ENCODE results near the gene POPDC3.

- TF ChIP-seq POLR2AphosphoS5 (IDR thresholded peaks at IDR 0.05; ENCODE audit: low read depth, low read length) (no peak), POLR2A (IDR thresholded peaks at IDR 0.05; ENCODE audit: low read depth, low read length) (no peak), TAF1 (IDR thresholded peaks at IDR 0.05; ENCODE audit: borderline replicate concordance, low read depth, low read length) (no peak)
Observed at GRCh38 chr6:105204331-105204730, 24.5 kb upstream of the POPDC3 start.

Measured in GM12892 (cell line).